ENCODE measurements around the gene ADCY2.

Gene ADCY2

GRCh38 chr5:7846327-7846726 lies 450.4 kb downstream of the ADCY2 start:
- H3K4me1 ChIP-seq (ENCODE audit: control insufficient read depth, low read length) = no peaks in the 10 kb centered on the region
- H3K27me3 ChIP-seq (ENCODE audit: control insufficient read depth, low read length) = peaks cover 2% of the 10 kb centered on the region
- H3K36me3 ChIP-seq (ENCODE audit: control insufficient read depth, low read length) = no peaks in the 10 kb centered on the region
- H3K27ac ChIP-seq (ENCODE audit: low read depth, low read length) = no peak overlapping the region
- H3K4me3 ChIP-seq (ENCODE audit: low read length) = no peak overlapping the region
- no peak overlapping the region for H3K4me2 ChIP-seq (ENCODE audit: low read length)
- H3K9me2 ChIP-seq (replicated peaks; ENCODE audit: control insufficient read depth, low read length) = no peaks in the 10 kb centered on the region
- TF ChIP-seq EZH2phosphoT487 (IDR thresholded peaks at IDR 0.05; ENCODE audit: borderline replicate concordance, low read length) = no peak
- TF ChIP-seq, protein P1, sequence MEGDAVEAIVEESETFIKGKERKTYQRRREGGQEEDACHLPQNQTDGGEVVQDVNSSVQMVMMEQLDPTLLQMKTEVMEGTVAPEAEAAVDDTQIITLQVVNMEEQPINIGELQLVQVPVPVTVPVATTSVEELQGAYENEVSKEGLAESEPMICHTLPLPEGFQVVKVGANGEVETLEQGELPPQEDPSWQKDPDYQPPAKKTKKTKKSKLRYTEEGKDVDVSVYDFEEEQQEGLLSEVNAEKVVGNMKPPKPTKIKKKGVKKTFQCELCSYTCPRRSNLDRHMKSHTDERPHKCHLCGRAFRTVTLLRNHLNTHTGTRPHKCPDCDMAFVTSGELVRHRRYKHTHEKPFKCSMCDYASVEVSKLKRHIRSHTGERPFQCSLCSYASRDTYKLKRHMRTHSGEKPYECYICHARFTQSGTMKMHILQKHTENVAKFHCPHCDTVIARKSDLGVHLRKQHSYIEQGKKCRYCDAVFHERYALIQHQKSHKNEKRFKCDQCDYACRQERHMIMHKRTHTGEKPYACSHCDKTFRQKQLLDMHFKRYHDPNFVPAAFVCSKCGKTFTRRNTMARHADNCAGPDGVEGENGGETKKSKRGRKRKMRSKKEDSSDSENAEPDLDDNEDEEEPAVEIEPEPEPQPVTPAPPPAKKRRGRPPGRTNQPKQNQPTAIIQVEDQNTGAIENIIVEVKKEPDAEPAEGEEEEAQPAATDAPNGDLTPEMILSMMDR (IDR thresholded peaks at IDR 0.05; ENCODE audit: low read depth, low read length, poor library complexity, severe bottlenecking) = no peak
- no peaks in the 10 kb centered on the region for H3K79me2 ChIP-seq (ENCODE audit: control insufficient read depth, low read length)
- no peaks in the 10 kb centered on the region for H3F3A ChIP-seq (ENCODE audit: control insufficient read depth, insufficient read depth)
- H3K9me3 ChIP-seq (ENCODE audit: control insufficient read depth, insufficient read depth, low read length) = no peaks in the 10 kb centered on the region; the same call in 1 of the 2 replicates
- no peaks in the 10 kb centered on the region for H4K20me1 ChIP-seq (ENCODE audit: control insufficient read depth, insufficient read depth, low read depth, low read length)

DNA sequence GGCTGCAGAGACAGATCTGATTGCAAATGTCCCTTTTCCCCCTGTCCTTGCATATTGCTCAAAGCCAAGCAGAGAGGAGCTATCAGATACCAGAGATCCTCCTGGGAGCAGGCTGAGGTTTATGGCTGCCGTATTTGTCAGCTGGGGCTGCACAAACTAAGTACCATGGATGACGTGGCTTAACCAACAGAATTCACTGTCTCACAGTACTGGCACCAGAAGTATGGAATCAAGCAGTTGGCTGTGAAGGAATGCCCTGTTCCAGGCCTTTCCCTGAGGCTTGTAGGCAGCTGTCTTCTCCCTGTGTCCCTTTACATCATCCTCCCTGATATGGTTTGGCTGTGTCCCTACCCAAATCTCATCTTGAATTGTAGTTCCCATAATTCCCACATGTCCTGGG lies 452.4 kb downstream of the ADCY2 start:
- Histone ChIP-seq H3K27me3 (ENCODE audit: control insufficient read depth, low read length) (peaks cover 2% of the 10 kb centered on the region), H3K4me2 (ENCODE audit: low read length) (no peak overlapping the region), H3K79me2 (ENCODE audit: control insufficient read depth, low read length) (no peaks in the 10 kb centered on the region), H3K9me3 (ENCODE audit: control insufficient read depth, insufficient read depth, low read length) (no peaks in the 10 kb centered on the region; the same call in 1 of the 2 replicates), H3K36me3 (ENCODE audit: control insufficient read depth, low read length) (no peaks in the 10 kb centered on the region), H4K20me1 (ENCODE audit: control insufficient read depth, insufficient read depth, low read depth, low read length) (no peaks in the 10 kb centered on the region), H3K4me3 (ENCODE audit: low read length) (no peak overlapping the region), H3K27ac (ENCODE audit: low read depth, low read length) (no peak overlapping the region), H3K9me2 (replicated peaks; ENCODE audit: control insufficient read depth, low read length) (no peaks in the 10 kb centered on the region), H3K4me1 (ENCODE audit: control insufficient read depth, low read length) (no peaks in the 10 kb centered on the region), H3F3A (ENCODE audit: control insufficient read depth, insufficient read depth) (no peaks in the 10 kb centered on the region)
- TF ChIP-seq, protein P1 (IDR thresholded peaks at IDR 0.05; ENCODE audit: low read depth, low read length, poor library complexity, severe bottlenecking) = no peak
- TF ChIP-seq EZH2phosphoT487 (IDR thresholded peaks at IDR 0.05; ENCODE audit: borderline replicate concordance, low read length) = no peak

- Histone ChIP-seq H3K27me3 (ENCODE audit: control insufficient read depth, low read length) (peaks cover 2% of the 10 kb centered on the region; the same call in 1 of the 2 replicates), H3K9me3 (ENCODE audit: control insufficient read depth, insufficient read depth, low read length) (no peaks in the 10 kb centered on the region; the same call in 1 of the 2 replicates), H3K4me2 (ENCODE audit: low read length) (no peak overlapping the region), H3K79me2 (ENCODE audit: control insufficient read depth, low read length) (no peaks in the 10 kb centered on the region), H3F3A (ENCODE audit: control insufficient read depth, insufficient read depth) (no peaks in the 10 kb centered on the region), H3K4me3 (ENCODE audit: low read length) (no peak overlapping the region), H3K4me1 (ENCODE audit: control insufficient read depth, low read length) (no peaks in the 10 kb centered on the region), H3K27ac (ENCODE audit: low read depth, low read length) (no peak overlapping the region), H3K9me2 (replicated peaks; ENCODE audit: control insufficient read depth, low read length) (no peaks in the 10 kb centered on the region), H4K20me1 (ENCODE audit: control insufficient read depth, insufficient read depth, low read depth, low read length) (no peaks in the 10 kb centered on the region), H3K36me3 (ENCODE audit: control insufficient read depth, low read length) (no peaks in the 10 kb centered on the region)
- TF ChIP-seq EZH2phosphoT487 (IDR thresholded peaks at IDR 0.05; ENCODE audit: borderline replicate concordance, low read length) = no peak
- TF ChIP-seq, protein P1 (IDR thresholded peaks at IDR 0.05; ENCODE audit: low read depth, low read length, poor library complexity, severe bottlenecking) = no peak
These were observed 453.9 kb downstream of the ADCY2 start for GRCh38 chr5:7849681-7850394.

Measured in DOHH2 (cell line).